ENCODE data around the gene PRTFDC1.

DNA sequence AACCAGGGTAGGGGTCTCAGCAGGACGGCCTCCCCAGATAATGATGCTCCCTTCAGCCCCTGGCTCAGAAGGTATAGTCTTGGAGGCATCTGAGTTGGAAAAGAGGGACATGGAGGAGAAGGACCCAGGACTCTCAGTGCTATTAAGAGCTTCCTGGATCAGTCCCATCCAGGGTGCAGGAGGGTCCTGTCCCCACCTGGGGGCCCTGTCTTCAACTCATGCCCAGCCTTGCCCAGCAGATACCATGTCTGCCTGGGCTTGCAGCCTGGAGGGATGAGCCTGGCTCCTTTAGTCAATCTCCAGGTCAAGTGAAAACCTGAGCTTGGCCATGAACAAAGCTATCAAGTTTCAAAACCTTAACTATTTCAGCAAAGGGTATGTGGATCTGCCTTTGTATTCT, 67.6 kb downstream of the PRTFDC1 start:
- TF ChIP-seq, protein P1, sequence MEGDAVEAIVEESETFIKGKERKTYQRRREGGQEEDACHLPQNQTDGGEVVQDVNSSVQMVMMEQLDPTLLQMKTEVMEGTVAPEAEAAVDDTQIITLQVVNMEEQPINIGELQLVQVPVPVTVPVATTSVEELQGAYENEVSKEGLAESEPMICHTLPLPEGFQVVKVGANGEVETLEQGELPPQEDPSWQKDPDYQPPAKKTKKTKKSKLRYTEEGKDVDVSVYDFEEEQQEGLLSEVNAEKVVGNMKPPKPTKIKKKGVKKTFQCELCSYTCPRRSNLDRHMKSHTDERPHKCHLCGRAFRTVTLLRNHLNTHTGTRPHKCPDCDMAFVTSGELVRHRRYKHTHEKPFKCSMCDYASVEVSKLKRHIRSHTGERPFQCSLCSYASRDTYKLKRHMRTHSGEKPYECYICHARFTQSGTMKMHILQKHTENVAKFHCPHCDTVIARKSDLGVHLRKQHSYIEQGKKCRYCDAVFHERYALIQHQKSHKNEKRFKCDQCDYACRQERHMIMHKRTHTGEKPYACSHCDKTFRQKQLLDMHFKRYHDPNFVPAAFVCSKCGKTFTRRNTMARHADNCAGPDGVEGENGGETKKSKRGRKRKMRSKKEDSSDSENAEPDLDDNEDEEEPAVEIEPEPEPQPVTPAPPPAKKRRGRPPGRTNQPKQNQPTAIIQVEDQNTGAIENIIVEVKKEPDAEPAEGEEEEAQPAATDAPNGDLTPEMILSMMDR (IDR thresholded peaks at IDR 0.05), result no peak
- no peak for TF ChIP-seq POLR2A (IDR thresholded peaks at IDR 0.05)
